GM12878 (cell line): ENCODE data around the gene TMEM30A. TPM values are rescaled to one million over a fixed set of nuclear protein-coding genes. Genes with fewer than 3 reads are reported as not detected.

Source experiments
- ATAC-seq: fragments of 200-7000 bp; cut with Tn5 transposase; 3 replicates; pipeline ENCODE4 v1.9.1; 2020; ENCODE audit warnings: mild to moderate bottlenecking, moderate library complexity
- BruUV-seq: library from RNA; stranded (reverse); fragments of 400-500 nt; replicated peaks from 2 replicates; lab custom pipeline; 2021; lab: Mats Ljungman, UMichigan
- CTCF ChIA-PET: fragments of 300-600 bp; sonication (Branson Sonifier 250); formaldehyde crosslinking; extraction: SDS; loops from one replicate; lab custom pipeline; 2021; ENCODE audit warnings: inconsistent platforms; lab: Yijun Ruan, JAX
- POLR2A ChIA-PET: fragments of 350-600 bp; formaldehyde crosslinking; extraction: SDS; loops from one replicate; lab custom pipeline; 2021; ENCODE audit warnings: inconsistent platforms; lab: Charles Lee
- RAD21 ChIA-PET: fragments of 300-600 bp; sonication (Branson Sonifier 250); formaldehyde crosslinking; loops from one replicate; lab custom pipeline; 2023; ENCODE audit warnings: antibody characterized with exemption; ENCODE audit not compliant: unreplicated experiment; lab: Charles Lee
- SMC1A ChIA-PET: fragments of 300-600 bp; sonication (Branson Sonifier 250); formaldehyde crosslinking; loops from one replicate; lab custom pipeline; 2023; ENCODE audit not compliant: unreplicated experiment, uncharacterized antibody; lab: Charles Lee
- DNase-seq: peaks from one replicate; pipeline ENCODE4 v3.0.0-alpha.2; 2011; ENCODE audit warnings: low read depth, low spot score
- FAIRE-seq: peaks from 3 replicates; lab custom pipeline; 2011; peaks lifted over from hg19 to GRCh38; lab: Jason Lieb, UNC
- H2AFZ ChIP-seq: 2 replicates; pipeline ENCODE4 v1.6.0; 2011; ENCODE audit warnings: low read depth, low read length, control low read depth; ENCODE audit not compliant: control insufficient read depth
- H3K27ac ChIP-seq: 2 replicates; pipeline ENCODE4 v1.5.1; 2011; ENCODE audit warnings: control low read depth; ENCODE audit not compliant: control insufficient read depth, insufficient read depth
- H3K27me3 ChIP-seq, 2 experiments: replicated peaks in 1 of 2; 2 replicates each; pipeline versions ENCODE4 v1.6.0 to v1.6.1; 2011; ENCODE audit warnings: low read length in 1 of 2; ENCODE audit not compliant: control insufficient read depth in 2 of 2, insufficient read depth in 2 of 2
- H3K36me3 ChIP-seq, 2 experiments: 2 replicates each; pipeline ENCODE4 v1.5.1; 2011; ENCODE audit warnings: low read length in 1 of 2; ENCODE audit not compliant: control insufficient read depth in 2 of 2, insufficient read depth in 2 of 2
- H3K4me1 ChIP-seq: 2 replicates; pipeline ENCODE4 v1.6.1; 2011; ENCODE audit warnings: mild to moderate bottlenecking, low read length, moderate library complexity, mixed read lengths; ENCODE audit not compliant: control insufficient read depth, insufficient read depth
- H3K4me2 ChIP-seq: 2 replicates; pipeline ENCODE4 v1.6.0; 2011; ENCODE audit warnings: control low read depth; ENCODE audit not compliant: control insufficient read depth, insufficient read depth
- H3K4me3 ChIP-seq: fragments of 200-600 bp; sonication (generic); 2 replicates; pipeline ENCODE4 v1.5.1; 2016
- H3K79me2 ChIP-seq: 2 replicates; pipeline ENCODE4 v1.6.0; 2011; ENCODE audit warnings: low read length; ENCODE audit not compliant: control insufficient read depth, insufficient read depth
- H3K9ac ChIP-seq: 2 replicates; pipeline ENCODE4 v1.8.0; 2011; ENCODE audit warnings: low read length, control low read depth, mixed read lengths; ENCODE audit not compliant: control insufficient read depth, insufficient read depth
- H3K9me3 ChIP-seq: replicated peaks from 3 replicates; pipeline ENCODE4 v1.5.1; 2011; ENCODE audit warnings: mild to moderate bottlenecking, low read length; ENCODE audit not compliant: control insufficient read depth, insufficient read depth
- H4K20me1 ChIP-seq: 2 replicates; pipeline ENCODE4 v1.6.0; 2011; ENCODE audit not compliant: control insufficient read depth, insufficient read depth
- ATF7 ChIP-seq: fragments of 450-650 bp; IDR thresholded peaks from 2 replicates; pipeline ENCODE4 v1.6.1; 2016; ENCODE audit warnings: low read depth, mild to moderate bottlenecking
- BACH1 ChIP-seq: fragments of 450-650 bp; IDR thresholded peaks from 2 replicates; pipeline ENCODE4 v1.6.1; 2017; ENCODE audit warnings: mild to moderate bottlenecking, borderline replicate concordance
- BRCA1 ChIP-seq: IDR thresholded peaks from 2 replicates; pipeline ENCODE4 v1.6.1; 2011; ENCODE audit warnings: low read depth, low read length, improper control_type of control experiment
- CTCF ChIP-seq, 3 experiments: IDR thresholded peaks in 2 of 3; conservative IDR thresholded peaks in 1 of 3; 2 replicates each; pipeline ENCODE4 v1.5.1; 2011; ENCODE audit warnings: low read depth in 3 of 3, low read length in 3 of 3, mild to moderate bottlenecking in 3 of 3, control low read depth in 2 of 3, moderate library complexity in 2 of 3, inconsistent platforms in 1 of 3, mixed read lengths in 1 of 3; ENCODE audit not compliant: control insufficient read depth in 2 of 3, insufficient read depth in 1 of 3; ENCODE audit errors: extremely low read depth in 1 of 3
- FOXM1 ChIP-seq: IDR thresholded peaks from 2 replicates; pipeline ENCODE4 v1.6.1; 2012; ENCODE audit warnings: low read depth, mild to moderate bottlenecking, inconsistent platforms, low read length, moderate library complexity
- GABPA ChIP-seq: IDR thresholded peaks from 2 replicates; pipeline ENCODE4 v1.6.1; 2014; ENCODE audit warnings: antibody characterized with exemption, low read depth, mild to moderate bottlenecking, inconsistent platforms
- JUNB ChIP-seq: IDR thresholded peaks from 2 replicates; pipeline ENCODE4 v1.6.1; 2016; ENCODE audit warnings: antibody characterized with exemption, mild to moderate bottlenecking
- JUND ChIP-seq: IDR thresholded peaks from 2 replicates; pipeline ENCODE4 v1.6.1; 2012; ENCODE audit warnings: low read depth, mild to moderate bottlenecking, low read length, improper control_type of control experiment, moderate library complexity
- MYB ChIP-seq: fragments of 150-350 bp; IDR thresholded peaks from 2 replicates; pipeline ENCODE4 v1.6.1; 2014; ENCODE audit warnings: mild to moderate bottlenecking, low read depth, low read length, borderline replicate concordance
- SIX5 ChIP-seq: IDR thresholded peaks from 2 replicates; pipeline ENCODE4 v1.6.1; 2011; ENCODE audit warnings: mild to moderate bottlenecking, low read depth, low read length, moderate library complexity; ENCODE audit not compliant: severe bottlenecking
- STAT1 ChIP-seq: fragments of 450-650 bp; conservative IDR thresholded peaks from 2 replicates; pipeline ENCODE4 v1.6.1; 2014; ENCODE audit warnings: antibody characterized with exemption, mild to moderate bottlenecking
- TARDBP ChIP-seq: IDR thresholded peaks from 2 replicates; pipeline ENCODE4 v1.6.1; 2016; ENCODE audit warnings: borderline replicate concordance
- WGBS: methylation state at CpG from one replicate; pipeline ENCODE4 v1.1.6; 2016; ENCODE audit warnings: low lambda C conversion rate; ENCODE audit not compliant: insufficient replicate concordance, insufficient coverage; ENCODE audit errors: missing lambda C conversion rate; 5-methylcytosine and 5-hydroxymethylcytosine counted together
- in situ Hi-C: fragments of 300-500 bp; cut with MboI; formaldehyde crosslinking; loops from 9 replicates; pipeline ENCODE4 v1.14.3; 2018; ENCODE audit warnings: mixed read lengths
- intact Hi-C: fragments of 100-400 bp; cut with micrococcal nuclease; formaldehyde crosslinking; loops from one replicate; pipeline ENCODE4 v1.14.2; 2022; ENCODE audit not compliant: unreplicated experiment
- polyA plus RNA-seq, 11 experiments: library from polyadenylated mRNA; depleted of rRNA in 4 of 11; unstranded in 6 of 11; stranded (reverse) in 5 of 11; fragments of >200 nt; fragmentation: Nextera tagmentation in 4 of 11; fragmentation: Illumina TruSeq in 1 of 11; extraction: Ambion mirVana in 4 of 11; extraction: Trizol in 1 of 11; gene quantifications; 1 replicate in 1 of 11; 2 replicates in 10 of 11; pipeline versions ENCODE4 v1.2.1 to v1.2.3, GENCODE V29; 2011 to 2016; ENCODE audit warnings: inconsistent platforms in 2 of 11, missing spikeins in 2 of 11, low read depth in 1 of 11
- total RNA-seq, 4 experiments: library from RNA; depleted of rRNA in 3 of 4; stranded (reverse); fragments of >200 nt in 3 of 4; fragmentation: Illumina TruSeq in 1 of 4; extraction: Trizol in 1 of 4; gene quantifications; 2 replicates each; pipeline versions ENCODE4 v1.2.1 to v1.2.3, GENCODE V29; 2013 to 2021
- TF ChIP-seq, protein P1 (sequence below): IDR thresholded peaks from 2 replicates; pipeline ENCODE4 v1.6.1; 2011; ENCODE audit warnings: low read depth, mild to moderate bottlenecking, low read length, moderate library complexity, borderline replicate concordance; ENCODE audit errors: extremely low read depth
- TF ChIP-seq, protein P2 (sequence below): fragments of 150-350 bp; IDR thresholded peaks from 2 replicates; pipeline ENCODE4 v1.6.1; 2016; ENCODE audit warnings: low read depth, low read length

Gene TMEM30A
- total and polyA plus RNA-seq, 10 of the 15 experiments (the other 5 are each of a cell fraction or from before 2014, with no cell fraction given) = 11.9 to 61.6 (median 43.2) TPM

- no peak for TF ChIP-seq SIX5
- no peak for TF ChIP-seq STAT1
- TF ChIP-seq JUNB = 0 out of 2 replicates have a peak, but pooled peaks have one; percentile 6
- TF ChIP-seq FOXM1 = no peak
- TF ChIP-seq JUND = no peak
Measured at GRCh38 chr6:75268121-75268987, 16.2 kb downstream of the TMEM30A start (continued).

DNA sequence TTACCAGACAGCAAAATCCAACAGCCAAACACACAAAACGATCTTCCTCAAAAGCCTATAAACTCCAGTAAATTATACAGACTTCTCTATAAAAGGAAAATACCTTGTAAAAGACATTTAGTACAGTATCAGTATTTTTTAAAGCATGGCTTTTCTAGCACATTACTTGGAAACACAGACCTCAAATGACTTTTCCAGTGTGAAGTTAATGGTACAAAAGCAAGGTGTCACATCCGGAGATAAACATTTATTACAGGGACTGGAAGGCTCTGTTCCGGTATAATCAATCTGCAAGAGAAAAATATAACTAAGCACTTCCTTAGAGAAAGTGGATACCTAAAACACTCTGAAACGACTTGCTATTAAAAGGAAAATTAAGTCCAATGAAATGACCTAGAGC lies 17.1 kb downstream of the TMEM30A start:
- ChIA-PET CTCF (interaction anchor here (0.6 to 6.7 kb wide), 42 partner anchors 9 to 605 kb away, joined by 3 to 163 read pairs (median 4); partner anchors contain the start of genes COX7A2, FILIP1 and TMEM30A), SMC1A (interaction anchor here (0.7 to 8.5 kb wide), 34 partner anchors 7 to 377 kb away, joined by 3 to 196 read pairs (median 4); partner anchors contain the start of genes COX7A2, FILIP1 and TMEM30A), POLR2A (interaction anchor here (1.8 to 2.0 kb wide), 3 partner anchors 12 to 17 kb away, joined by 9 to 11 read pairs (median 10); partner anchors contain the start of gene TMEM30A), RAD21 (interaction anchor here (0.5 to 9.2 kb wide), 30 partner anchors 8 to 279 kb away, joined by 3 to 142 read pairs (median 5); partner anchors contain the start of genes COX7A2, FILIP1 and TMEM30A)
- Histone ChIP-seq H3K4me2 (no peak overlapping the region), H3K9ac (no peak overlapping the region), H3K79me2 (peaks cover 71% of the 10 kb centered on the region), H3K9me3 (peaks cover 8% of the 10 kb centered on the region), H3K27me3 (no peaks in the 10 kb centered on the region), H3K27ac (peak overlapping the region; percentile 42; the same call in 1 of the 2 replicates), H3K36me3 (peaks cover 2 to 22% of the 10 kb centered on the region in 2 experiments), H4K20me1 (no peaks in the 10 kb centered on the region), H3K4me1 (no peaks in the 10 kb centered on the region), H2AFZ (no peak overlapping the region), H3K4me3 (no peak overlapping the region)
- DNase-seq (no peak), FAIRE-seq (no peak), ATAC-seq (peak; percentile 3; the same call in 1 of the 3 replicates)
- BruUV-seq = no TSS peak
- in situ Hi-C loops (no loop called here), intact Hi-C loops (loop anchor here (2.0 kb wide), 1 partner anchor 17 kb away; the partner anchor contains the start of gene TMEM30A)
- 73% methylated on average over 4 of the region's 4 CpGs for WGBS
- no peak for TF ChIP-seq JUNB
- no peak for TF ChIP-seq ATF7
- no peak for TF ChIP-seq BRCA1
- TF ChIP-seq CTCF (IDR thresholded peaks at IDR 0.05 in 2 of 3, conservative IDR thresholded peaks at IDR 0.05 in 1 of 3; ENCODE audit: control insufficient read depth in 2 of 3, extremely low read depth in 1 of 3, insufficient read depth in 1 of 3, low read depth in 3 of 3, low read length in 3 of 3) = no peak
- TF ChIP-seq SIX5 = no peak
- no peak for TF ChIP-seq TARDBP
- no peak for TF ChIP-seq MYB
- TF ChIP-seq, protein P1, sequence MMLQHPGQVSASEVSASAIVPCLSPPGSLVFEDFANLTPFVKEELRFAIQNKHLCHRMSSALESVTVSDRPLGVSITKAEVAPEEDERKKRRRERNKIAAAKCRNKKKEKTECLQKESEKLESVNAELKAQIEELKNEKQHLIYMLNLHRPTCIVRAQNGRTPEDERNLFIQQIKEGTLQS = no peak
- TF ChIP-seq BACH1 = no peak
- TF ChIP-seq, protein P2, sequence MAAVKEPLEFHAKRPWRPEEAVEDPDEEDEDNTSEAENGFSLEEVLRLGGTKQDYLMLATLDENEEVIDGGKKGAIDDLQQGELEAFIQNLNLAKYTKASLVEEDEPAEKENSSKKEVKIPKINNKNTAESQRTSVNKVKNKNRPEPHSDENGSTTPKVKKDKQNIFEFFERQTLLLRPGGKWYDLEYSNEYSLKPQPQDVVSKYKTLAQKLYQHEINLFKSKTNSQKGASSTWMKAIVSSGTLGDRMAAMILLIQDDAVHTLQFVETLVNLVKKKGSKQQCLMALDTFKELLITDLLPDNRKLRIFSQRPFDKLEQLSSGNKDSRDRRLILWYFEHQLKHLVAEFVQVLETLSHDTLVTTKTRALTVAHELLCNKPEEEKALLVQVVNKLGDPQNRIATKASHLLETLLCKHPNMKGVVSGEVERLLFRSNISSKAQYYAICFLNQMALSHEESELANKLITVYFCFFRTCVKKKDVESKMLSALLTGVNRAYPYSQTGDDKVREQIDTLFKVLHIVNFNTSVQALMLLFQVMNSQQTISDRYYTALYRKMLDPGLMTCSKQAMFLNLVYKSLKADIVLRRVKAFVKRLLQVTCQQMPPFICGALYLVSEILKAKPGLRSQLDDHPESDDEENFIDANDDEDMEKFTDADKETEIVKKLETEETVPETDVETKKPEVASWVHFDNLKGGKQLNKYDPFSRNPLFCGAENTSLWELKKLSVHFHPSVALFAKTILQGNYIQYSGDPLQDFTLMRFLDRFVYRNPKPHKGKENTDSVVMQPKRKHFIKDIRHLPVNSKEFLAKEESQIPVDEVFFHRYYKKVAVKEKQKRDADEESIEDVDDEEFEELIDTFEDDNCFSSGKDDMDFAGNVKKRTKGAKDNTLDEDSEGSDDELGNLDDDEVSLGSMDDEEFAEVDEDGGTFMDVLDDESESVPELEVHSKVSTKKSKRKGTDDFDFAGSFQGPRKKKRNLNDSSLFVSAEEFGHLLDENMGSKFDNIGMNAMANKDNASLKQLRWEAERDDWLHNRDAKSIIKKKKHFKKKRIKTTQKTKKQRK = no peak
- no peak for TF ChIP-seq GABPA
